GM21528 (cell line): ENCODE results near the gene VIP.

Experiments
- ATAC-seq: cut with Tn5 transposase; IDR thresholded peaks from one replicate; pipeline ENCODE4 v1.9.1; 2021; ENCODE audit warnings: mild to moderate bottlenecking, moderate library complexity; ENCODE audit not compliant: unreplicated experiment, low FRiP score

Gene VIP

GRCh38 chr6:152775428-152775827 lies 24.8 kb downstream of the VIP start:
- no peak for ATAC-seq

GRCh38 chr6:152776833-152777232 lies 26.2 kb downstream of the VIP start:
- ATAC-seq, result no peak

- no peak for ATAC-seq
Measured at GRCh38 chr6:152783217-152783878, 32.8 kb downstream of the VIP start.

GRCh38 chr6:152794696-152795095 lies 44.1 kb downstream of the VIP start:
- ATAC-seq, result no peak

GRCh38 chr6:152804150-152804549 lies 53.6 kb downstream of the VIP start:
- no peak for ATAC-seq
